Measurements from ENCODE around the gene TMEM271.
"Not testable (repeated sequence)": the region's sequence is repeated elsewhere in the genome, so short reads cannot be mapped to it uniquely, and the experiment has no call there.

TMEM271 gene

GRCh38 chr4:561426-561825, 14.7 kb downstream of the TMEM271 start:
- DNase-seq: no peak

GRCh38 chr4:560731-561291, 15.3 kb downstream of the TMEM271 start:
- no peak for DNase-seq

GRCh38 chr4:560061-560460, 16.0 kb downstream of the TMEM271 start:
- DNase-seq: no peak

- no peak for DNase-seq
Observed at GRCh38 chr4:555566-556275, 20.4 kb downstream of the TMEM271 start.

GRCh38 chr4:554793-555320, 21.2 kb downstream of the TMEM271 start:
- not testable (repeated sequence) for DNase-seq

GRCh38 chr4:552019-552418, 24.1 kb downstream of the TMEM271 start:
- DNase-seq: no peak

- DNase-seq: not testable (repeated sequence)
Observed at GRCh38 chr4:550268-550667, 25.8 kb downstream of the TMEM271 start.

GRCh38 chr4:548976-549375, 27.1 kb downstream of the TMEM271 start:
- DNase-seq: no peak

- DNase-seq: no peak
Observed at GRCh38 chr4:545612-546011, 30.5 kb downstream of the TMEM271 start.

GRCh38 chr4:544386-545105, 31.5 kb downstream of the TMEM271 start:
- no peak for DNase-seq

- no peak for DNase-seq
Observed at GRCh38 chr4:541271-541670, 34.8 kb downstream of the TMEM271 start.

GRCh38 chr4:538542-539142, 37.5 kb downstream of the TMEM271 start:
- DNase-seq: no peak

- DNase-seq: no peak
Observed at GRCh38 chr4:537436-538264, 38.4 kb downstream of the TMEM271 start.

- no peak for DNase-seq
Observed at GRCh38 chr4:536351-536972, 39.6 kb downstream of the TMEM271 start.

- no peak for DNase-seq
Observed at GRCh38 chr4:535924-536281, 40.2 kb downstream of the TMEM271 start.

GRCh38 chr4:535181-535923, 40.7 kb downstream of the TMEM271 start:
- DNase-seq: no peak

- no peak for DNase-seq
Observed at GRCh38 chr4:534576-535151, 41.4 kb downstream of the TMEM271 start.

GRCh38 chr4:534101-534575, 42.0 kb downstream of the TMEM271 start:
- DNase-seq: no peak

- no peak for DNase-seq
Observed at GRCh38 chr4:533318-534100, 42.6 kb downstream of the TMEM271 start.
